ENCODE data around the gene C1orf56. TPM values are rescaled to one million over a fixed set of nuclear protein-coding genes. Genes with fewer than 3 reads are reported as not detected.

C1orf56 gene
- total and polyA plus RNA-seq, 3 experiments from 2014 or later: 1.6 to 2.7 (median 2.3) TPM

DNA sequence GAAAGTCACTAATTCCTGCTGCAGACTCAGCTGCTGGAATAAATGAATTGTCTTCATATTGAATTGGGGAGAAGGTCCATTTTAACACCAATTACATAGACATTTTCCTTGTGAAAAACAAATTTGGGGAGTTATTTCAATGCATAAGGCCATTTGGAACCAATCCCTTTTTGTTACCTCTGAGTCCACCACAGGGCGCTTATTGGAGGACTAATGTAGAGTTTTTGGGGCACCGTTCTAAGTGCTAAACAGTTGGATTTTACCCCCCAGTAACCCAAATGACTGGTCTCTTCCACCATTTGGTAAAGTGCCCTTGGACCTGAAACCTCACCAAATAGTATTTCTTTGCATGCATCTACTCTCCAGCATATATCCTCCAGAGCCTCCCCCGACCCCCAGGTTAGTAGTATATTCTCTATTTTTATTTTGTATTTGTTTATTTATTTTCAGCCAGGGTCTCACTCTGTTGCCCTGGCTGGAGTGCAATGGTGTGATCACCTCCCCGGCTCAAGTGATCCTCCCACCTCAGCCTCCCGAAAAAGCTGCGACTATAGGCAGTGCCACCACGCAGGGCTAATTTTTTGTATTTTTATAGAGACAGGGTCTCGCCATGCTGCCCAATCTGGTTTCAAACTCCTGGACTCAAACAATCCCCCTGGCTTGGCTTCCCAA is 37.7 kb upstream of the C1orf56 start:
- H3K9me3 ChIP-seq (ENCODE audit: low read length): no peaks in the 10 kb centered on the region
- peaks cover 52% of the 10 kb centered on the region for H3K4me1 ChIP-seq (ENCODE audit: insufficient read depth, low read length)
- H3K36me3 ChIP-seq (ENCODE audit: insufficient read depth, low read length): no peaks in the 10 kb centered on the region
- Mint-ChIP-seq H3K4me3 (peak overlapping the region; percentile 82 to 98 (median 93)), H3K9me3 (no peaks in the 10 kb centered on the region), H3K4me1 (peaks cover 62 to 82% (median 79%) of the 10 kb centered on the region in 3 donors), H3K27ac (peak overlapping the region in 7 of 8 donors; percentile 69 to 100 (median 99)), H3K27me3 (no peaks in the 10 kb centered on the region), H3K36me3 (peaks cover 0 to 32% (median 1%) of the 10 kb centered on the region in 3 donors)
- no peak for DNase-seq
- H3K4me3 ChIP-seq (ENCODE audit: low read length): peak overlapping the region; percentile 69
- peak overlapping the region; percentile 82 for H3K27ac ChIP-seq (ENCODE audit: low read depth, low read length)
- no peaks in the 10 kb centered on the region for H3K27me3 ChIP-seq (ENCODE audit: insufficient read depth, low read length, poor library complexity, severe bottlenecking)
- ChIA-PET CTCF (interaction anchor here (1.3 to 2.9 kb wide), 2 partner anchors 15 to 147 kb away, joined by 3 to 7 read pairs; partner anchors contain the start of gene TNFAIP8L2), POLR2A (interaction anchor here (0.5 to 0.6 kb wide), 2 partner anchors 48 to 235 kb away, joined by 3 to 4 read pairs; no protein-coding TSS in a partner anchor)

DNA sequence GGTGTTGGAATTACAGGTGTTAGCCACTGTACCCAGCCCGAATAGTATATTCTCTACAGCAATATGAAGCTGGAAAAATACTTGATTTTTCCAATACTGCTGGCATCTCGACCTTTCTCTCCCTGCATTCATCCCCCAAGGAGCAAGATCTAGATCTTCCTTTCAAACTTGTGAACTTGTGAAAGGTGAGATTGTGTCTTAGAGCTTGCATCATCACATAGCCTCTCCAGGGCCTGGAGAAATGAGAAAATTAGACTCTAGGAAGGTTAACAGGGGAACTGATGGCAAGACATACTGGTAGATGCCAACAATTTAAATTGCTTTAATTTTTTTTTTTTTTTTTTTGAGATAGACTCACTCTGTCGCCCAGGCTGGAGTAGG is 37.2 kb upstream of the C1orf56 start:
- CTCF ChIA-PET: interaction anchor here (2.9 kb wide), 1 partner anchor 14 kb away, joined by 7 read pairs; no protein-coding TSS in a partner anchor
- no peaks in the 10 kb centered on the region for H3K36me3 ChIP-seq (ENCODE audit: insufficient read depth, low read length)
- Mint-ChIP-seq H3K27me3 (no peaks in the 10 kb centered on the region), H3K4me3 (peak overlapping the region in 4 of 7 donors; percentile 13 to 92 (median 86)), H3K36me3 (peaks cover 0 to 32% (median 1%) of the 10 kb centered on the region in 3 donors), H3K9me3 (no peaks in the 10 kb centered on the region), H3K4me1 (peaks cover 62 to 79% (median 78%) of the 10 kb centered on the region in 3 donors), H3K27ac (peak overlapping the region in 3 of 8 donors; percentile 17 to 69 (median 63))
- POLR2A ChIA-PET: no interaction called here
- H3K27ac ChIP-seq (ENCODE audit: low read depth, low read length): no peak overlapping the region
- no peak overlapping the region for H3K4me3 ChIP-seq (ENCODE audit: low read length)
- no peaks in the 10 kb centered on the region for H3K9me3 ChIP-seq (ENCODE audit: low read length)
- H3K27me3 ChIP-seq (ENCODE audit: insufficient read depth, low read length, poor library complexity, severe bottlenecking): no peaks in the 10 kb centered on the region
- H3K4me1 ChIP-seq (ENCODE audit: insufficient read depth, low read length): peaks cover 49% of the 10 kb centered on the region
- no peak for DNase-seq

DNA sequence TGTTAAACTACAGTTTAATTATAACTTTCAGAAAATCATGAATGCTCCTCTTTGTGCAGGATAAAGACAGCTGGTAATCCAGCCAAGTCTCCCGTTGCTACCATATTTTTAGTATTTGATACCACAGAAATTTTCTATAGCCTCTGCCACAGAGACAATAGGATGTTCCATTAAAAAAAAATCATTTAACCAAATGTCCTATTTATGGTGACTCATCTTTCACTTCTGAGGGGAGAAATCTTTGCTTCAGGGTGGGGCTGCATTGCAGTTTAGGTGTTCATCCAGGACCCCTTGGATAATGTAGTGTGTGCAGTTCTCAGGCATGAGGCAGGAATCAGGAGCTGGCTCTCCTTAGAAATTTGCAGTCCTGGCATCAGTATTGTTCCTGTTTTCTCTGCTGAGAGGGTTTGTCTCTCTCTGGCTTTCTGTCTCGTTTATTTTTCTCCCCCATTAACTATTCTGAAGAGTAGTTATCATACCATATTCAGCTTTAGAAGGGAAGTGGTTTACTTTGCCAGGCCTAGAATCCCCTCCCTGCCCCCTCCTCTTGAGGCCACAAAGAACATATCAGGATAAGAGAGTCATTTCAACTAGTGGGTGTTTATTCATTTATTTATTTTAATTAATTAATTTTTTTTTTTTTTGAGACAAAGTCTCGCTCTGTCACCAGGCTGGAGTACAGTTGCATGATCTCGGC is 36.2 kb upstream of the C1orf56 start:
- peaks cover 0 to 36% (median 1%) of the 10 kb centered on the region in 3 donors for H3K36me3 Mint-ChIP-seq
- no peaks in the 10 kb centered on the region for H3K9me3 Mint-ChIP-seq
- peak overlapping the region in 2 of 7 donors; percentile 31 to 70 for H3K4me3 Mint-ChIP-seq
- no peak overlapping the region for H3K4me3 ChIP-seq (ENCODE audit: low read length)
- peak overlapping the region; percentile 19 to 77 (median 57) for H3K27ac Mint-ChIP-seq
- no peak overlapping the region for H3K27ac ChIP-seq (ENCODE audit: low read depth, low read length)
- H3K4me1 Mint-ChIP-seq: peaks cover 52 to 69% (median 68%) of the 10 kb centered on the region in 3 donors
- H3K4me1 ChIP-seq (ENCODE audit: insufficient read depth, low read length): peaks cover 44% of the 10 kb centered on the region
- H3K27me3 ChIP-seq (ENCODE audit: insufficient read depth, low read length, poor library complexity, severe bottlenecking): no peaks in the 10 kb centered on the region
- no peaks in the 10 kb centered on the region for H3K27me3 Mint-ChIP-seq
- no peak for DNase-seq
- no peaks in the 10 kb centered on the region for H3K36me3 ChIP-seq (ENCODE audit: insufficient read depth, low read length)
- ChIA-PET CTCF (interaction anchor here (0.5 to 1.6 kb wide), 4 partner anchors 13 to 224 kb away, joined by 3 to 7 read pairs (median 4); partner anchors contain the start of gene CDC42SE1), POLR2A (no interaction called here)
- H3K9me3 ChIP-seq (ENCODE audit: low read length): no peaks in the 10 kb centered on the region

DNA sequence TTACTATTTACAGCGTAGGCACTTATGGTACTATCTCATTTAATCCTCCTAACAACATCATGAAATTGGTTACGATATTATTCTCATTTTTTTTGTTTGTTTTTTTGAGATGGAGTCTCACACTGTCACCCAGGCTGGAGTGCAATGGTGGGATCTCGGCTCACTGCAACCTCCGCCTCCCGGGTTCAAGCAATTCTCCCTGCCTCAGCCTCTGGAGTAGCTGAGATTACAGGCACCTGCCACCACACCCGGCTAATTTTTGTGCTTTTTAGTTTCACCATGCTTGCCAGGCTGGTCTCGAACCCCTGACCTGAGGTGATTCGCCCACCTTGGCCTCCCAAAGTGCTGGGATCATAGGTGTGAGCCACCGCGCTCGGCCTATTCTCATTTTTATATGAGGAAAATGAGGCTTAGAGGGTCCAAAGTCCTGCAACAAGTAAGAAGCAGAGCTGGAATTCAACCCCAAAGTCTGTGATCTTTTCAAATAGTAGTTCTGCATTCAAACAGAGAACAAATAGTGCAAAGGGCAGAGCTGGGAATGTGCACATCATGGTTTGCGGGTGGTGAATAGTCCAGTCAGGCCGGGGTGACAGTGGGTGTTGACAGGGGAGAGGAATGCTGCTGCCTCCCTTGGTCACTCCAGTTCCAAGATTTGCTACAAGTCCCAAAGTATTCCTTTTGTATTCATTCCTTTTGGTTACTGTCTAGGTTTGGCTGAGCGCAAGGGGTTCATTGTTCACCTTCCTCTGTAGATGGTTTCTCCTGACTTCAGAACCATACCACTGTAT is 34.7 kb upstream of the C1orf56 start:
- Histone ChIP-seq H3K27me3 (ENCODE audit: insufficient read depth, low read length, poor library complexity, severe bottlenecking) (no peaks in the 10 kb centered on the region), H3K36me3 (ENCODE audit: insufficient read depth, low read length) (peaks cover 2% of the 10 kb centered on the region), H3K27ac (ENCODE audit: low read depth, low read length) (no peak overlapping the region), H3K4me1 (ENCODE audit: insufficient read depth, low read length) (peaks cover 28% of the 10 kb centered on the region), H3K9me3 (ENCODE audit: low read length) (no peaks in the 10 kb centered on the region), H3K4me3 (ENCODE audit: low read length) (no peak overlapping the region)
- peaks cover 0 to 44% (median 4%) of the 10 kb centered on the region in 3 donors for H3K36me3 Mint-ChIP-seq
- peaks cover 36 to 53% (median 53%) of the 10 kb centered on the region in 3 donors for H3K4me1 Mint-ChIP-seq
- peak overlapping the region in 5 of 8 donors; percentile 10 to 51 (median 36) for H3K27ac Mint-ChIP-seq
- ChIA-PET CTCF (interaction anchor here (1.6 kb wide), 1 partner anchor 12 kb away, joined by 7 read pairs; no protein-coding TSS in a partner anchor), POLR2A (no interaction called here)
- no peaks in the 10 kb centered on the region for H3K27me3 Mint-ChIP-seq
- peak overlapping the region in 1 of 7 donors; percentile 45 for H3K4me3 Mint-ChIP-seq
- DNase-seq: no peak
- H3K9me3 Mint-ChIP-seq: no peaks in the 10 kb centered on the region

DNA sequence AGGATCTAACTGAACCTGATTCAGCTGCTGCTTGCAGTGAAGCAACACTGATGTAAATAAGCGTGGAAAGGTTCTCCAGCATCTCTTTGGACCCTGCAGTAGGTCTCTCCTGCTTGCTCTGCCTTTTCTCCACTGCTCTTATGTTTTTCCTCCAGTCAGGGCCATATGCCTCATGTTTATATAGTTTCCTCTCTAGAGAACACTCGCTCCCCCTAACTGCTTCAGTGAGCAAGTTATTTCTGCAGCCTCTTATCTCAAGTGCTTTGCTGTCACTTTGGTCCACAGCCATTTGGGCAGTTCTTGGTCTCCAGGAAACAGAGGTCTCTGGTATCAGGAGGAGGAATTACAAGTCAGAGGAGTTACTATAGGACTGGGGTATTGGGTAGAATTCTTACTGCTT is 34.0 kb upstream of the C1orf56 start:
- Histone ChIP-seq H3K27me3 (ENCODE audit: insufficient read depth, low read length, poor library complexity, severe bottlenecking) (no peaks in the 10 kb centered on the region), H3K4me1 (ENCODE audit: insufficient read depth, low read length) (peaks cover 27% of the 10 kb centered on the region), H3K27ac (ENCODE audit: low read depth, low read length) (no peak overlapping the region), H3K4me3 (ENCODE audit: low read length) (no peak overlapping the region), H3K36me3 (ENCODE audit: insufficient read depth, low read length) (peaks cover 8% of the 10 kb centered on the region), H3K9me3 (ENCODE audit: low read length) (no peaks in the 10 kb centered on the region)
- Mint-ChIP-seq H3K27me3 (no peaks in the 10 kb centered on the region), H3K27ac (peak overlapping the region in 3 of 8 donors; percentile 35 to 51 (median 41)), H3K4me1 (peaks cover 32 to 47% (median 46%) of the 10 kb centered on the region in 3 donors), H3K9me3 (no peaks in the 10 kb centered on the region), H3K36me3 (peaks cover 0 to 47% (median 6%) of the 10 kb centered on the region in 3 donors), H3K4me3 (peak overlapping the region in 1 of 7 donors; percentile 45)
- ChIA-PET POLR2A (no interaction called here), CTCF (no interaction called here)
- DNase-seq: no peak

DNA sequence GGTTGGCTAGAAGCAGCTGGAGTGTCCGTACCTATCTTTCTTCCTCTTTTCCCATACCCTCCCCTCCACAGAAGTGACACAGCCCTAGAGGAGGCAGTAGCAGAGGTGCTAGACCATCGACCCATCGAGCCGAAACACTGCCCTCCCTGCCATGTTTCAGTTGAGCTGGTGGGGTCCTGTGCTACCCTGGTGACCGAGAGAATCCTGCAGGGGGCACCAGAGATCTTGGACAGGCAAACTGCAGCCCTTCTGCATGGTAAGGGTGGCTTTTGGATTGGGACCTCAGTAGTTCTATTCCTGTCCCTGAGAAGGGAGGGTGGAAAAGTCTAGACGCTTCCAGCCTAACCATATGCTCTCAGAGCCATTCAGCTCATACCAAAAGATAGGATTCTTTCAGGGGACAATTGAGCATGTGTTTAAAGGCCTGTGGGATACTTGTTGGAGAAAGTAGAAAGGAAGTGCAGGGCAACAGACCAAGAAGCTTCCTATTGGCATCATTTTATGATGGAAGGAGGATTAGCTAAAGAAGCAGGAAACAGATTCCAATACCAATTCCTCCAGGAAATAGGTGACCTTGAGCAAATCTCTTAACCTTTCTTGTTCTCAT is 22.9 kb upstream of the C1orf56 start:
- Mint-ChIP-seq H3K4me3 (peak overlapping the region in 3 of 7 donors; percentile 28 to 72 (median 43)), H3K9me3 (no peaks in the 10 kb centered on the region), H3K27me3 (no peaks in the 10 kb centered on the region), H3K27ac (peak overlapping the region; percentile 11 to 90 (median 73)), H3K4me1 (peaks cover 6 to 7% (median 7%) of the 10 kb centered on the region in 3 donors), H3K36me3 (peaks cover 5 to 58% (median 25%) of the 10 kb centered on the region in 3 donors)
- H3K27me3 ChIP-seq (ENCODE audit: insufficient read depth, low read length, poor library complexity, severe bottlenecking): no peaks in the 10 kb centered on the region
- H3K4me3 ChIP-seq (ENCODE audit: low read length): no peak overlapping the region
- peaks cover 12% of the 10 kb centered on the region for H3K36me3 ChIP-seq (ENCODE audit: insufficient read depth, low read length)
- H3K27ac ChIP-seq (ENCODE audit: low read depth, low read length): no peak overlapping the region
- peak; percentile 77 to 90 (median 83) for DNase-seq
- CTCF ChIA-PET: interaction anchor here (1.0 to 3.6 kb wide), 27 partner anchors 9 to 227 kb away, joined by 3 to 60 read pairs (median 7); partner anchors contain the start of genes BNIPL, C1orf56, CDC42SE1 and GABPB2
- POLR2A ChIA-PET: interaction anchor here (0.7 to 1.6 kb wide), 3 partner anchors 35 to 302 kb away, joined by 3 to 6 read pairs (median 3); partner anchors contain the start of genes CDC42SE1 and MLLT11
- peaks cover 7% of the 10 kb centered on the region for H3K4me1 ChIP-seq (ENCODE audit: insufficient read depth, low read length)
- no peaks in the 10 kb centered on the region for H3K9me3 ChIP-seq (ENCODE audit: low read length)

DNA sequence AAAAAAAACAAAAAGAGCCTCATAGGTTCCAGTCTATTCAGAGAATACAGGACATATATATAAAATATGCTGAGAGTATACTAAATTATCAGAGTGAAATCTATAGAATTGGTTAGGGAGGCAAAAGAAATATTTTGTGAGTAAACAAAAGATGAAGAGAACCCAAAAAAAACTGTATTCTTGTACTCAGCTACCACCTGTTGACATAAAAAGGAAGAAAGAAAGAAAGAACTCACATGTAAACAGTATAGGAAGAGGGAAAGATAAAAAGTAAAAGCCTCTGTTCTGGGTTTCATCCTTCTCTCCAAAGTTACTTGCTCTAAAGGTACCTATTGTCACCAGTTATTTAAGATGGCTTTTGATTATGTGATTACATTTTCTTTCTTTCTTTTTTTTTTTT is 21.1 kb upstream of the C1orf56 start:
- H3K4me3 ChIP-seq (ENCODE audit: low read length): no peak overlapping the region
- ChIA-PET CTCF (interaction anchor here (3.0 to 3.6 kb wide), 4 partner anchors 21 to 130 kb away, joined by 33 to 60 read pairs (median 50); partner anchors contain the start of genes C1orf56, CDC42SE1, MLLT11 and TNFAIP8L2), POLR2A (interaction anchor here (0.7 kb wide), 1 partner anchor 49 kb away, joined by 3 read pairs; no protein-coding TSS in a partner anchor)
- no peaks in the 10 kb centered on the region for H3K27me3 Mint-ChIP-seq
- H3K27me3 ChIP-seq (ENCODE audit: insufficient read depth, low read length, poor library complexity, severe bottlenecking): no peaks in the 10 kb centered on the region
- H3K27ac ChIP-seq (ENCODE audit: low read depth, low read length): no peak overlapping the region
- peaks cover 6 to 7% (median 7%) of the 10 kb centered on the region in 3 donors for H3K4me1 Mint-ChIP-seq
- DNase-seq: no peak
- H3K36me3 ChIP-seq (ENCODE audit: insufficient read depth, low read length): peaks cover 16% of the 10 kb centered on the region
- no peak overlapping the region for H3K4me3 Mint-ChIP-seq
- no peaks in the 10 kb centered on the region for H3K9me3 ChIP-seq (ENCODE audit: low read length)
- peak overlapping the region in 2 of 8 donors; percentile 63 to 78 for H3K27ac Mint-ChIP-seq
- H3K4me1 ChIP-seq (ENCODE audit: insufficient read depth, low read length): peaks cover 7% of the 10 kb centered on the region
- H3K9me3 Mint-ChIP-seq: no peaks in the 10 kb centered on the region
- H3K36me3 Mint-ChIP-seq: peaks cover 5 to 70% (median 31%) of the 10 kb centered on the region in 3 donors

Data from CD8-positive, alpha-beta memory T cell (primary cell).